Neutrophil (primary cell): Measurements from ENCODE around the gene GATA5.

Experiments used
- H3K27ac ChIP-seq: fragments of 200-600 bp; sonication (generic); 2 replicates; pipeline ENCODE4 v1.5.1; 2016; ENCODE audit warnings: mild to moderate bottlenecking, moderate library complexity
- H3K27me3 ChIP-seq: fragments of 200-600 bp; sonication (generic); 2 replicates; pipeline ENCODE4 v1.6.0; 2016; ENCODE audit warnings: mild to moderate bottlenecking
- H3K36me3 ChIP-seq: fragments of 200-600 bp; sonication (generic); 2 replicates; pipeline ENCODE4 v1.5.1; 2017
- H3K4me1 ChIP-seq, 2 experiments: fragments of 200-600 bp in 1 of 2; sonication (generic) in 1 of 2; 1 replicate in 1 of 2; 2 replicates in 1 of 2; pipeline versions ENCODE4 v1.5.1 to v1.6.1; 2013 to 2016; ENCODE audit warnings: low read depth in 1 of 2, low read length in 1 of 2, mild to moderate bottlenecking in 1 of 2, moderate library complexity in 1 of 2; ENCODE audit not compliant: control insufficient read depth in 1 of 2, insufficient read depth in 1 of 2
- H3K4me3 ChIP-seq, 2 experiments: fragments of 200-600 bp in 1 of 2; sonication (generic) in 1 of 2; 1 replicate in 1 of 2; 2 replicates in 1 of 2; pipeline ENCODE4 v1.5.1; 2013 to 2016; ENCODE audit warnings: low read depth in 1 of 2, low read length in 1 of 2, mild to moderate bottlenecking in 1 of 2, moderate library complexity in 1 of 2
- H3K9me3 ChIP-seq: fragments of 200-600 bp; sonication (generic); 2 replicates; pipeline ENCODE4 v1.5.1; 2016
- CTCF ChIP-seq: fragments of 200-600 bp; sonication (generic); IDR thresholded peaks from 2 replicates; pipeline ENCODE4 v1.5.1; 2016; ENCODE audit warnings: antibody characterized with exemption

Gene GATA5

GRCh38 chr20:62449951-62450691 is 25.7 kb downstream of the GATA5 start:
- Histone ChIP-seq H3K27ac (no peak overlapping the region), H3K27me3 (peaks cover 24% of the 10 kb centered on the region), H3K4me1 (no peaks in the 10 kb centered on the region), H3K9me3 (no peaks in the 10 kb centered on the region), H3K36me3 (no peaks in the 10 kb centered on the region), H3K4me3 (no peak overlapping the region)
- no peak for TF ChIP-seq CTCF

DNA sequence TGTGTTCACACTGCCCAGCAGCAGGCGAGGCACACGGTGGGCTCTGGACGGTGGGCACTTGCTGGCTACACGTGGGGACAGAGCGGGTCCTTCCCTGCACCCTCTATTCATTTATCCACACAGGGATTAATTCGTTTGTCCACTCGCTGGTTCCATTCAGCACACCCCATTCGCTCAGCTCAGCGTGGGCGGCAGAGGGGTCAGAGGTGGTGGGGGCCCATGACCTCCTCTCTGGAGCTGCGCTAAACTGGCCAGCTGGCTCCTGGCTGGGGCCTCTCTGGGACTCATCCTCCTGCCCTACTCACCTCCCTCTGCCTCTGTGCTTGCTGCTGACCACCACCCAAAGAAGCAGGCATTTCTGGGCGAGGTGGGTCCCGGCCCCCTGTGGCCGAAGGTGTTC is 27.0 kb downstream of the GATA5 start:
- Histone ChIP-seq H3K4me3 (no peak overlapping the region), H3K9me3 (no peaks in the 10 kb centered on the region), H3K27me3 (peaks cover 11% of the 10 kb centered on the region), H3K36me3 (no peaks in the 10 kb centered on the region), H3K27ac (no peak overlapping the region), H3K4me1 (no peaks in the 10 kb centered on the region)
- no peak for TF ChIP-seq CTCF

- Histone ChIP-seq H3K9me3 (no peaks in the 10 kb centered on the region), H3K4me1 (no peaks in the 10 kb centered on the region), H3K36me3 (no peaks in the 10 kb centered on the region), H3K27ac (no peak overlapping the region), H3K4me3 (no peak overlapping the region), H3K27me3 (peaks cover 5% of the 10 kb centered on the region)
- no peak for TF ChIP-seq CTCF
Measured at GRCh38 chr20:62448038-62448437, 27.8 kb downstream of the GATA5 start.

GRCh38 chr20:62446888-62447869 is 28.6 kb downstream of the GATA5 start:
- Histone ChIP-seq H3K4me3 (no peak overlapping the region), H3K36me3 (no peaks in the 10 kb centered on the region), H3K9me3 (no peaks in the 10 kb centered on the region), H3K4me1 (no peaks in the 10 kb centered on the region), H3K27me3 (no peaks in the 10 kb centered on the region), H3K27ac (no peak overlapping the region)
- TF ChIP-seq CTCF, result no peak

- no peak overlapping the region for H3K4me3 ChIP-seq
- H3K27ac ChIP-seq, result no peak overlapping the region
- no peaks in the 10 kb centered on the region for H3K27me3 ChIP-seq
- H3K9me3 ChIP-seq, result no peaks in the 10 kb centered on the region
- no peaks in the 10 kb centered on the region for H3K36me3 ChIP-seq
- no peak for TF ChIP-seq CTCF
- H3K4me1 ChIP-seq, result no peaks in the 10 kb centered on the region
Measured at GRCh38 chr20:62446481-62446880, 29.3 kb downstream of the GATA5 start.
